LNCAP (cell line): ENCODE measurements around the gene PRSS8.

ENCODE experiments used
- CTCF ChIP-seq: fragments of 450-650 bp; IDR thresholded peaks from 2 replicates; pipeline ENCODE4 v1.5.1; 2017; ENCODE audit warnings: mild to moderate bottlenecking

Gene PRSS8

GRCh38 chr16:31087481-31087880, 48.0 kb downstream of the PRSS8 start:
- TF ChIP-seq CTCF = no peak

- TF ChIP-seq CTCF = no peak
Measured at GRCh38 chr16:31086629-31086906, 49.0 kb downstream of the PRSS8 start.

DNA sequence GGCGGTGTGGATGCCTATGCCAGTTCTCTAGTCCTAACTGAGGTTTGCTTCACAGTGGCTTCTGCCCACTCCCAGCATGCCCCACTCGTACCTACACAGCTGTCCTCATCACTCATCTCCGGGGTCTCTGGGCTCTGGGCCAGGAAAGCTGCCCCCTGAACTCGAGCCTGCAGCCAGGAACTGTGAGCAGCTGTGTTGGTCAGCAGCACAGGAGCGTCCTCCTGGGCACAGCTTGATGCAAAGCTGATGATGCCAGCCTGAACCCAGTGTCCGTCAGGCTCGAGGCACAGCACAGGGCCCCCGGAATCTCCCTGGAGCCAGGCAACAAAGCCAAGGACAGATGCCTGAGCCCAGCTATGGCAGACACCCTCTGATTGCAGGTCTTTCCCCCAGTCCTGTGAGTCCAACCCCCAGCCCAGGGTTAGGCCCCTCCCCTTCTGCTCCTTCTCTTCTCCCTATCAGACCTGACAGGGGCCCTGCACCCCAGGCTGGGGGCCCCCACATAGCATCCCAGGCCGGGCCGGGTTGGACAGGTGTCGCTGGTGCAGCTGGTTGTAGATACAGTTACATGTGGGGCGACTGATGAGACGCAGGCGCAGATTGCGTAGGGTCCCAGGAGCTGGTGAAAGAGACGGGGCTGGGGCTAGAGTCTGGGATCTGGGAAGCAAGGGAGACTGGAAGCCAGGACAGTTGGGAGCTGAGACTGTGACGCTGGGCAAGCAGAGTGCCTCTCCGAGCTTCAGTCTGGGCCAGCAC, 49.5 kb downstream of the PRSS8 start:
- no peak for TF ChIP-seq CTCF

- no peak for TF ChIP-seq CTCF
Measured at GRCh38 chr16:31085411-31085810, 50.1 kb downstream of the PRSS8 start.

DNA sequence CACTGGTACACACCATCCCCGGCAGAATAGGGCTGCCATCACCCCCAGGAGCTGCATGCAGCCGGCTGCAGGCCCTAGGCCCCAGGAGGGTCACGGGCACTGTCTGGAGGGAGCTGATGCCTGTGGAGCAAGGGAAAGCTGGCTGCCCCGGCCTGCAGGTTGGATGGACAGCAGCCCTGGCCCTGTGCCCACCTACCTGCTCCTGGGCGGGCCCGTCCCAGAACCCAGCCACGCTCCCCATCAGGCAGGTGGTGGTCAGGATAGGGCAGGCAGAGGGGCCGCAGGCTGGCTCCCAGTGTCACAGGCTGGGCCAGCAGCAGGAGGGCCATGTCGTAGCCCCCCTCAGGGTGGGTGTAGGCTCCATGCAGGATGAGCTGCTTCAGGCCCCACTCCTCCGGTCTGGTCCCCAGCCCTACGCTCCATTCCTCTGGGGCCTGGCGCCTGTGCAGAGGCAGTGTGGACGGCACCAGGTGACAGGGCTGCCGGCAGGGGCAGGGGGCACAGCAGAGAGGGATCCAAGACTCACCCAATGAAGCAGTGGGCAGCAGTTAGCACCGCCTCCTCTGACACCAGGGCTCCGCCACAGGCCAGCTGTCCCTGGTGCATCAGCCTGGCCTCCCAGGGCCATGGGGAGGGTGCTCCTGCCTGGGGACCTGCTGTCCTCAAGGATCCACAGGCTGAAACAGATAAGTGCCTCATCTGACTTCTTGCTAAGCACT, 50.8 kb downstream of the PRSS8 start:
- no peak for TF ChIP-seq CTCF

GRCh38 chr16:31083981-31084380, 51.5 kb downstream of the PRSS8 start:
- no peak for TF ChIP-seq CTCF

DNA sequence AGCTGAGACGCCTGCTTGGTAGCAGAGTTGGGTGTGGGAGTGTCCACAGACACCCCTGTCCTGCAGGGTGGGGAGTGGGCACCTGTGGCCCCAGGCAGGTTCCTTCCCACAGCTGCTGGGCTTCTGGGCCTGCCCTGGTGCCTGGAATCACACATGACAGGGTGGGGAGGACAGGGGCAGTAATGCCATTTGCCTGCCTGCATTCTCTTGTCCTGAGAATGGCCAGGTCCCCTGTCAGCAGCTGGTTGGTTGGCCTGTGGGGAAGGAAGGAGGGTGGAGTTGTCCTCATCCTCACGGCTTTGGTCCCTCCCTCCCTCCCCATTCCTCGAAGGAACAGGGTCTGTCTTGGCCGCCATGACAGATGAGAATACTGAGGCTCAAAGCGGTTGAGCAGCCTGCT, 52.0 kb downstream of the PRSS8 start:
- TF ChIP-seq CTCF = no peak

DNA sequence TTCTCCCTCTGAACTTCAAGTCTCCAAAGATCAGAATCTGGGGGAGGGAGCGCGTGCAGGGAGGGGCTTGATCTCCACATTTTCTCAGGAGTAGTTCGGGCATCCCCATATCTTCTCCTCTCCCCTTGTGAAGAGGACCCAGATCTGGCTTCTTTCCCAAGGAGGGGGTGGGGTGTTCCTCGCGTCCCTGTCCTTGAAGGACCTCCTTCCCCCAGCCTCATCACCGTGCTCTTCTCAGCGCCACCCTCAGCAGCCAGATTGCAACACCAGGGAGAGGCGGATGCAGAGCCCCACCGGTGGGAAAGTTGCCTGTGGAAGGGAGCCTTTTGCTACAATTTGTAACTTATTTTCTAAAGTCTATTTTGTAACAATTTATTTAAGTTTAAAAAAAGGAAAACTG, 52.4 kb downstream of the PRSS8 start:
- TF ChIP-seq CTCF = no peak
